ENCODE data around the gene AKAP6.

Gene AKAP6

GRCh38 chr14:32667287-32667686 is 338.2 kb downstream of the AKAP6 start:
- H3K9ac ChIP-seq (ENCODE audit: low read depth in 1 of 2, low read length in 2 of 2), result no peak overlapping the region
- H3K4me3 ChIP-seq (ENCODE audit: low read length in 2 of 2), result no peak overlapping the region
- H3K4me1 ChIP-seq (ENCODE audit: control insufficient read depth in 2 of 2, insufficient read depth in 2 of 2, low read length in 2 of 2), result no peaks in the 10 kb centered on the region
- no peaks in the 10 kb centered on the region for H3K9me3 ChIP-seq (ENCODE audit: control insufficient read depth in 2 of 2, low read length in 2 of 2)
- no peak overlapping the region for H3K27ac ChIP-seq (ENCODE audit: low read depth in 2 of 2, low read length in 2 of 2)
- H3K27me3 ChIP-seq (ENCODE audit: control insufficient read depth in 2 of 2, insufficient read depth in 2 of 2, low read length in 2 of 2), result no peaks in the 10 kb centered on the region
- no peaks in the 10 kb centered on the region for H3K36me3 ChIP-seq (ENCODE audit: control insufficient read depth in 2 of 2, insufficient read depth in 2 of 2, low read length in 2 of 2)

DNA sequence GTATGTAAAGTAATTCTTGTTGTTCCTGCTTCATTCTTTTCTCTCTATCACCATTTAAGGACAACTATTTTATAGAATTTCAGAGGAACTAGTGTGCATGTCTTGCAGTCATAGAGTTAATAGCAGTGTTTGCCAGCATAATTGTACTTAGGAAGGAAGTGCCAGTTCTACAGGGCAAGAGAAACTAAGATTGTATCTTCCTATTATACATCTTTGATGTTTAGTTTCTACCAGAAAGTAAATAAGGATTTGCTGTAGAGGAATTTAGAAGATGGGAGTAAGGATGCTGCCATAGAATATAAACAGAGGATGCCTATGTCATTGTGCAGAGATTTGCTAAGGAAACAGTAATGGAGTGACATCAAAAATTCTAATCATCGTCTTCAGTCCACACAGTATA is 338.7 kb downstream of the AKAP6 start:
- no peak overlapping the region for H3K4me3 ChIP-seq (ENCODE audit: low read length in 2 of 2)
- no peaks in the 10 kb centered on the region for H3K27me3 ChIP-seq (ENCODE audit: control insufficient read depth in 2 of 2, insufficient read depth in 2 of 2, low read length in 2 of 2)
- H3K9ac ChIP-seq (ENCODE audit: low read depth in 1 of 2, low read length in 2 of 2), result no peak overlapping the region
- no peaks in the 10 kb centered on the region for H3K4me1 ChIP-seq (ENCODE audit: control insufficient read depth in 2 of 2, insufficient read depth in 2 of 2, low read length in 2 of 2)
- H3K27ac ChIP-seq (ENCODE audit: low read depth in 2 of 2, low read length in 2 of 2), result no peak overlapping the region
- no peaks in the 10 kb centered on the region for H3K36me3 ChIP-seq (ENCODE audit: control insufficient read depth in 2 of 2, insufficient read depth in 2 of 2, low read length in 2 of 2)
- H3K9me3 ChIP-seq (ENCODE audit: control insufficient read depth in 2 of 2, low read length in 2 of 2), result no peaks in the 10 kb centered on the region

DNA sequence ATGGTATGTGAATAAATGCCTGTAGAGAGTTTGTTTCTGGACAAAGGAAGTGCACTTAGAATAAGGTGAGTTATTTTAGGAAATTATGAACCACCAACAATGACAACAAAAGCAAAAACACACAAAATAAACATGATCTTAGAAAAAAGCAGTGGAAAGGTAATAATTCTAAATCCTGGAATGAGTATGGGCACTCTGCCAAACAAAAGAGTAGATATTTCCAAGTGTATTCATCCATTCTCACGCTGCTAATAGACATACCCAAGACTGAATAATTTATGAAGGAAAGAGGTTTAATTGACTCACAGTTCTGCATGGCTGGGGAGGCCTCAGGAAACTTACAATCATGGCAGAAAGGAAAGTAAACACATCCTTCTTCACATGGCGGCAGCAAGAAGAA is 340.3 kb downstream of the AKAP6 start:
- H3K27ac ChIP-seq (ENCODE audit: low read depth in 2 of 2, low read length in 2 of 2), result no peak overlapping the region

GRCh38 chr14:32675433-32675832 is 346.3 kb downstream of the AKAP6 start:
- Histone ChIP-seq H3K4me3 (ENCODE audit: low read length in 2 of 2) (no peak overlapping the region), H3K4me1 (ENCODE audit: control insufficient read depth in 2 of 2, insufficient read depth in 2 of 2, low read length in 2 of 2) (no peaks in the 10 kb centered on the region), H3K36me3 (ENCODE audit: control insufficient read depth in 2 of 2, insufficient read depth in 2 of 2, low read length in 2 of 2) (no peaks in the 10 kb centered on the region), H3K9ac (ENCODE audit: low read depth in 1 of 2, low read length in 2 of 2) (no peak overlapping the region), H3K27me3 (ENCODE audit: control insufficient read depth in 2 of 2, insufficient read depth in 2 of 2, low read length in 2 of 2) (no peaks in the 10 kb centered on the region), H3K27ac (ENCODE audit: low read depth in 2 of 2, low read length in 2 of 2) (no peak overlapping the region), H3K9me3 (ENCODE audit: control insufficient read depth in 2 of 2, low read length in 2 of 2) (no peaks in the 10 kb centered on the region)

More for the DNA sequence above, 340.3 kb downstream of the AKAP6 start:
- Histone ChIP-seq H3K9me3 (ENCODE audit: control insufficient read depth in 2 of 2, low read length in 2 of 2) (no peaks in the 10 kb centered on the region), H3K27me3 (ENCODE audit: control insufficient read depth in 2 of 2, insufficient read depth in 2 of 2, low read length in 2 of 2) (no peaks in the 10 kb centered on the region), H3K9ac (ENCODE audit: low read depth in 1 of 2, low read length in 2 of 2) (no peak overlapping the region), H3K4me3 (ENCODE audit: low read length in 2 of 2) (no peak overlapping the region), H3K36me3 (ENCODE audit: control insufficient read depth in 2 of 2, insufficient read depth in 2 of 2, low read length in 2 of 2) (no peaks in the 10 kb centered on the region), H3K4me1 (ENCODE audit: control insufficient read depth in 2 of 2, insufficient read depth in 2 of 2, low read length in 2 of 2) (no peaks in the 10 kb centered on the region)

- Histone ChIP-seq H3K9me3 (ENCODE audit: control insufficient read depth in 2 of 2, low read length in 2 of 2) (no peaks in the 10 kb centered on the region), H3K9ac (ENCODE audit: low read depth in 1 of 2, low read length in 2 of 2) (no peak overlapping the region), H3K4me3 (ENCODE audit: low read length in 2 of 2) (no peak overlapping the region), H3K27me3 (ENCODE audit: control insufficient read depth in 2 of 2, insufficient read depth in 2 of 2, low read length in 2 of 2) (no peaks in the 10 kb centered on the region), H3K36me3 (ENCODE audit: control insufficient read depth in 2 of 2, insufficient read depth in 2 of 2, low read length in 2 of 2) (no peaks in the 10 kb centered on the region), H3K27ac (ENCODE audit: low read depth in 2 of 2, low read length in 2 of 2) (no peak overlapping the region), H3K4me1 (ENCODE audit: control insufficient read depth in 2 of 2, insufficient read depth in 2 of 2, low read length in 2 of 2) (no peaks in the 10 kb centered on the region)
These were observed 348.2 kb downstream of the AKAP6 start for GRCh38 chr14:32677129-32677780.

DNA sequence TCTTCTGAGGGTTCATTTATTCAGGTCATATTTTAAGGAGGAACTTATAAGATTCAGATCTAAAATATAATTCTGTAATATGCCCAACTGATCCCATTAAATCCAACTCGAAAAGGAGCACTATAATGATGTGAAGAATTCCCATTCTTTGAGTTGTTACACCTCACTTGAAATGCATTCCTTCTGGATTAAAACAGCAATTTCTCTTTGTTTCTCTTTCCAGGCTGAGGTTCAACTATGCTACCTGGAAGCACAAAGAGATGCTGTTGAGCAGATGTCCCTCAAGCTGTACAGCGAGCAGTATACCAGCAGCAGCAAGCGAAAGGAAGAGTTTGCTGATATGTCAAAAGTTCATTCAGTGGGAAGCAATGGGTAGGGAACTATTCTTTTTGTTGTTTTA is 349.0 kb downstream of the AKAP6 start:
- H3K9ac ChIP-seq (ENCODE audit: low read depth in 1 of 2, low read length in 2 of 2), result no peak overlapping the region
- H3K36me3 ChIP-seq (ENCODE audit: control insufficient read depth in 2 of 2, insufficient read depth in 2 of 2, low read length in 2 of 2), result no peaks in the 10 kb centered on the region
- no peaks in the 10 kb centered on the region for H3K27me3 ChIP-seq (ENCODE audit: control insufficient read depth in 2 of 2, insufficient read depth in 2 of 2, low read length in 2 of 2)
- H3K4me3 ChIP-seq (ENCODE audit: low read length in 2 of 2), result no peak overlapping the region
- H3K4me1 ChIP-seq (ENCODE audit: control insufficient read depth in 2 of 2, insufficient read depth in 2 of 2, low read length in 2 of 2), result no peaks in the 10 kb centered on the region
- no peak overlapping the region for H3K27ac ChIP-seq (ENCODE audit: low read depth in 2 of 2, low read length in 2 of 2)
- H3K9me3 ChIP-seq (ENCODE audit: control insufficient read depth in 2 of 2, low read length in 2 of 2), result no peaks in the 10 kb centered on the region

GRCh38 chr14:32679927-32680612 is 351.0 kb downstream of the AKAP6 start:
- H3K27ac ChIP-seq (ENCODE audit: low read depth in 2 of 2, low read length in 2 of 2), result no peak overlapping the region

GRCh38 chr14:32681598-32681997 is 352.5 kb downstream of the AKAP6 start:
- H3K4me3 ChIP-seq (ENCODE audit: low read length in 2 of 2), result no peak overlapping the region

More at GRCh38 chr14:32679927-32680612, 351.0 kb downstream of the AKAP6 start:
- Histone ChIP-seq H3K4me1 (ENCODE audit: control insufficient read depth in 2 of 2, insufficient read depth in 2 of 2, low read length in 2 of 2) (no peaks in the 10 kb centered on the region), H3K27me3 (ENCODE audit: control insufficient read depth in 2 of 2, insufficient read depth in 2 of 2, low read length in 2 of 2) (no peaks in the 10 kb centered on the region), H3K4me3 (ENCODE audit: low read length in 2 of 2) (no peak overlapping the region), H3K9ac (ENCODE audit: low read depth in 1 of 2, low read length in 2 of 2) (no peak overlapping the region), H3K36me3 (ENCODE audit: control insufficient read depth in 2 of 2, insufficient read depth in 2 of 2, low read length in 2 of 2) (no peaks in the 10 kb centered on the region), H3K9me3 (ENCODE audit: control insufficient read depth in 2 of 2, low read length in 2 of 2) (no peaks in the 10 kb centered on the region)

GRCh38 chr14:32682214-32682613 is 353.1 kb downstream of the AKAP6 start:
- no peaks in the 10 kb centered on the region for H3K27me3 ChIP-seq (ENCODE audit: control insufficient read depth in 2 of 2, insufficient read depth in 2 of 2, low read length in 2 of 2)
- H3K36me3 ChIP-seq (ENCODE audit: control insufficient read depth in 2 of 2, insufficient read depth in 2 of 2, low read length in 2 of 2), result no peaks in the 10 kb centered on the region
- H3K27ac ChIP-seq (ENCODE audit: low read depth in 2 of 2, low read length in 2 of 2), result no peak overlapping the region
- H3K4me3 ChIP-seq (ENCODE audit: low read length in 2 of 2), result no peak overlapping the region
- no peak overlapping the region for H3K9ac ChIP-seq (ENCODE audit: low read depth in 1 of 2, low read length in 2 of 2)
- H3K4me1 ChIP-seq (ENCODE audit: control insufficient read depth in 2 of 2, insufficient read depth in 2 of 2, low read length in 2 of 2), result no peaks in the 10 kb centered on the region
- no peaks in the 10 kb centered on the region for H3K9me3 ChIP-seq (ENCODE audit: control insufficient read depth in 2 of 2, low read length in 2 of 2)

More at GRCh38 chr14:32681598-32681997, 352.5 kb downstream of the AKAP6 start:
- no peaks in the 10 kb centered on the region for H3K9me3 ChIP-seq (ENCODE audit: control insufficient read depth in 2 of 2, low read length in 2 of 2)
- no peak overlapping the region for H3K27ac ChIP-seq (ENCODE audit: low read depth in 2 of 2, low read length in 2 of 2)
- H3K36me3 ChIP-seq (ENCODE audit: control insufficient read depth in 2 of 2, insufficient read depth in 2 of 2, low read length in 2 of 2), result no peaks in the 10 kb centered on the region
- no peak overlapping the region for H3K9ac ChIP-seq (ENCODE audit: low read depth in 1 of 2, low read length in 2 of 2)
- H3K4me1 ChIP-seq (ENCODE audit: control insufficient read depth in 2 of 2, insufficient read depth in 2 of 2, low read length in 2 of 2), result no peaks in the 10 kb centered on the region
- no peaks in the 10 kb centered on the region for H3K27me3 ChIP-seq (ENCODE audit: control insufficient read depth in 2 of 2, insufficient read depth in 2 of 2, low read length in 2 of 2)

- Histone ChIP-seq H3K4me1 (ENCODE audit: control insufficient read depth in 2 of 2, insufficient read depth in 2 of 2, low read length in 2 of 2) (no peaks in the 10 kb centered on the region), H3K27ac (ENCODE audit: low read depth in 2 of 2, low read length in 2 of 2) (no peak overlapping the region), H3K36me3 (ENCODE audit: control insufficient read depth in 2 of 2, insufficient read depth in 2 of 2, low read length in 2 of 2) (no peaks in the 10 kb centered on the region), H3K9me3 (ENCODE audit: control insufficient read depth in 2 of 2, low read length in 2 of 2) (no peaks in the 10 kb centered on the region), H3K4me3 (ENCODE audit: low read length in 2 of 2) (no peak overlapping the region), H3K9ac (ENCODE audit: low read depth in 1 of 2, low read length in 2 of 2) (no peak overlapping the region), H3K27me3 (ENCODE audit: control insufficient read depth in 2 of 2, insufficient read depth in 2 of 2, low read length in 2 of 2) (no peaks in the 10 kb centered on the region)
These were observed 354.6 kb downstream of the AKAP6 start for GRCh38 chr14:32683679-32684078.

Data from mucosa of rectum (tissue), 2 donors.